ENCODE measurements around the gene ENOX1.

DNA sequence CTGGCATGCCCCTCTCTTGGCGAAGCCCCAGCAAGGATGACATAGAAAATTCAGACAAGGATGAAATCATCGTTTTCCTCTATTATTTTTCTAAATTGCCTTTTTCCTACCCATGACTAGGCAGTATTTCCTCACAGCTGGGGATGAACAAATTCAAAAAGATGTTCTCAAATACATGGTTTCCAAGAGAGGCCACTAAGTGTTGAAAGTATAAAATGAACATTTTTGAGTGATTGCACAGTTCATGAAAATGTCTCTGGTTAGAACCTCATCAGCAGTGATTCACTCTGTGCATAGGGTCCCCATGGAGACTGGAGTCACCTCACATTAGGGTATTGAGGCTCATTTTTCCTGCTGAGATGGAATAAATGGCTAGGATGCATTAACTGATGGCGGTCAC lies 389.7 kb downstream of the ENOX1 start:
- TF ChIP-seq, protein P1, sequence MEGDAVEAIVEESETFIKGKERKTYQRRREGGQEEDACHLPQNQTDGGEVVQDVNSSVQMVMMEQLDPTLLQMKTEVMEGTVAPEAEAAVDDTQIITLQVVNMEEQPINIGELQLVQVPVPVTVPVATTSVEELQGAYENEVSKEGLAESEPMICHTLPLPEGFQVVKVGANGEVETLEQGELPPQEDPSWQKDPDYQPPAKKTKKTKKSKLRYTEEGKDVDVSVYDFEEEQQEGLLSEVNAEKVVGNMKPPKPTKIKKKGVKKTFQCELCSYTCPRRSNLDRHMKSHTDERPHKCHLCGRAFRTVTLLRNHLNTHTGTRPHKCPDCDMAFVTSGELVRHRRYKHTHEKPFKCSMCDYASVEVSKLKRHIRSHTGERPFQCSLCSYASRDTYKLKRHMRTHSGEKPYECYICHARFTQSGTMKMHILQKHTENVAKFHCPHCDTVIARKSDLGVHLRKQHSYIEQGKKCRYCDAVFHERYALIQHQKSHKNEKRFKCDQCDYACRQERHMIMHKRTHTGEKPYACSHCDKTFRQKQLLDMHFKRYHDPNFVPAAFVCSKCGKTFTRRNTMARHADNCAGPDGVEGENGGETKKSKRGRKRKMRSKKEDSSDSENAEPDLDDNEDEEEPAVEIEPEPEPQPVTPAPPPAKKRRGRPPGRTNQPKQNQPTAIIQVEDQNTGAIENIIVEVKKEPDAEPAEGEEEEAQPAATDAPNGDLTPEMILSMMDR (conservative IDR thresholded peaks at IDR 0.05; ENCODE audit: low read depth, low read length), result no peak
- TF ChIP-seq EZH2 (IDR thresholded peaks at IDR 0.05; ENCODE audit: low read length, unreplicated experiment), result no peak
- no peak for TF ChIP-seq EZH2phosphoT487 (IDR thresholded peaks at IDR 0.05; ENCODE audit: borderline replicate concordance, low read length)
